Measurements from ENCODE around the gene FOXP4. TPM values are rescaled to one million over a fixed set of nuclear protein-coding genes. Genes with fewer than 3 reads are reported as not detected.
A peak's percentile ranks its signal among the peaks of the same experiment; 100 is the strongest.

The FOXP4 gene
- total RNA-seq, 1 experiment from 2014 or later = 1.6 TPM

DNA sequence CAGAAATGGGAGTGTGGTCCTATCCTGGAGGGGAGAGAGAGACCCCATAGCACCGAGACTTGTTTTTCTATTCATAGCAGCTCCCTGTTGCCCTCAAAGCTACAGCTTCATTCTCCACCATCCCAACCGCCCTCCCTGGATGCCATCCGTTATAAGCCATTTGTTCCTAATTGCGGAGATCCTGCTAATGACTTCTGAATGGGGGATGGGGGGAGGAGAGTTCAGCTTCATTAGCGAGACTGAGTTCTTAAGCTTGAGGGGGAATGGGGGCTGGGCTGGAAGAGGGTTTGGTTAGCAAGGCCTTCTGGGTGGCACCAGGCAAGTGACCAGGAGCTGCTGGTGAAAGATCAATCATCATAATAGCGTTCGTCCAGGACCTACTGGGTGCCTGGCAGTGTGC is 27.1 kb downstream of the FOXP4 start:
- in situ Hi-C loops (cut with HindIII; ENCODE audit: low pct_unique_long_range_greater_than_20kb, low sequenced_read_pairs) = no loop called here
- DNase-seq (ENCODE audit: low read depth) = no peak

DNA sequence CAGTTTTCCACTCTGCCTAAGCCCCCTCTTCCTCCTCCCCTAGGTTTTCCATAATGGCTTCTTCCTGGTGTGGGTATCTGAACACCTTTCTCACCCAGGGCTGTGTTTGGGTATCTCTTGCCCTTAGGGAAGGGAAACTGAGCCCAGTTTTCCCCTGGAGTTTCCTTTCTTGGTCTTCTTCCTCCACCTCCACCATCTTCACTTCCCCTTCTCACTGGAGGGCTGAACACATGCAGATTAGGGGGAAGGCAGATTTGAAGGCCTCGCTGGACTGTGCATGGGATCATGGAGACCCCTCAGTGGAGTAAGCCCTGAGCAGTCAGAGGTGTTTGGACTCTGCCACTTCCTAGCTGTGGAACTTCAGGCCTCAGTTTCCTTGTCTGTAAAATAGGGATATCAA is 27.8 kb downstream of the FOXP4 start:
- in situ Hi-C loops (cut with HindIII; ENCODE audit: low pct_unique_long_range_greater_than_20kb, low sequenced_read_pairs) = no loop called here
- no peak for DNase-seq (ENCODE audit: low read depth)

DNA sequence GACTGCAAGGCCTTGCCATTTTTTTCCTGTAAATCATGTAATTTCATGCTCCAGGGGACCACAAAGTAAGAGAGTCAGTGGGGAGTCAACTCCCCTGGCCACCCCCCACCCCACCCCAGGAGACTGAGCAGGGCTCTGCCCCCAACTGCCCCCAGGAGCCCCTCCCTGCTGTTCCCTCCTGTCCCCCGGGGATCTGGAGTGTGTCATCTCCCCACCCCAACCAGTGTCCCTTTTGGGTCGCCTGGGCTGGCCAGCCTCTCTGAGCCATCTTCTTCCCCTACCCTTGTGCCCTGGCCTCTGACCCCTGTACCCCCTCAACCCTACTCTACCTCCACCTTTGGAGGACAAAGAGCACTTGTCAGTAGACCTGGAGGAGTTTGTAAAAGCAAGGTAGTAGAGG is 29.4 kb downstream of the FOXP4 start:
- in situ Hi-C loops (cut with HindIII; ENCODE audit: low pct_unique_long_range_greater_than_20kb, low sequenced_read_pairs) = no loop called here

DNA sequence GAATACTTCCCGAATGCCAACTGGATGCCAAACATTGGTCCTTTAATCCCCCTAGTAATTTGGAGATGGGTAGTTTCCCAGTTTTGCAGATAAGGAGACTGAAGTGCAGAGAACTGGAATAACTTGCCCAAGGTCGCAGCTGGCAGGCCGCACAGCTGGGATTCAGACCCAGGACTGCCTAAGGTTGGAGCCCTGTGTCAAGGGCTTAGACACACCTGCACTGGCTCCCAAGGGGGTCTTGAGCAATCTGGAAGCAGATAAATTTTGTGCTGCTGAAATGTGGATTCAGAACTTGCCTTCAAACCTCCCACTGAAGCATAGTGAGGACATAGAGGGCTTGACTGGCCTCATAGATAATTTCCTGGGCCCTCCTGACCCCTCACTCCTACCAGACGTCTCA is 30.5 kb downstream of the FOXP4 start:
- in situ Hi-C loops (cut with HindIII; ENCODE audit: low pct_unique_long_range_greater_than_20kb, low sequenced_read_pairs) = no loop called here
- DNase-seq (ENCODE audit: low read depth) = no peak

More for the DNA sequence above, 29.4 kb downstream of the FOXP4 start:
- DNase-seq (ENCODE audit: low read depth) = no peak

DNA sequence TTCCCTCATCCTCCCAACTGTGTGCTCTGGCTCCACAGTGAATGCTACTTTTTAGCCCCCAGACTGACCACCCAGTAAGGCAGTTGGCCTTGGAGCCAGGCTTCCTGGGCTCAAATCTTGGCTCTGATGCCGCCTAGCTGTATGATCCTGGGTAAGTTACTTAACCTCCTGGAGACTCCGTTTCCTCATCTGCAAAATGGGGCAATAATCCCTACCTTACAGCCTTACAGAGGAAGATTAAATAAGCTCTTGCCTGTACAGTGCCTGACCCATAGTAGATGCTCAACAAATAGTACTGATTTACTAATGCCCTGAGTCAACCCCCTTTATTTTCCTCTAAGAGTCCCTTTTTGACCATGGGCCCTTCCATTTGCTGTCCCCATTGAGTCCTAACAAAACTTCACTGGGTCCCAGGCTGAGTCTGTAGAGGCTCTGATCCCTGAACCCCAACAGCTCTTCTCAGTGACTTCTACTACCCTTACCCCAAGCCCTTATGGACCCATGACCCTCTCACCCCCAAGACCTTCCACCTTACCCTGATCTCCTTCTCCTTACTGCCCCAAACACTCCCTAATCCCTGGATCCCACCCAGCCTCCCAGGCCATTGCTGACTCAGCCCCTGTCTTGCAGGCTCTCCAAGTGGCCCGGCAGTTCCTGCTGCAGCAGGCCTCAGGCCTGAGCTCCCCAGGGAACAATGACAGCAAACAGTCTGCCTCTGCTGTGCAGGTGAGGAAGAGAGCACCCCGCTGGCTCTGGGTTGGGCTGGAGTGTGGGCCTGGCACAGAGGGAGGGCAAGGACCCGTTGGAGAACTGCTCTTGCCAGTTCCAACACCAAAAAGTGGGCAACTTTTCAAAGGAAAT is 31.4 kb downstream of the FOXP4 start:
- no peak for DNase-seq (ENCODE audit: low read depth)
- in situ Hi-C loops (cut with HindIII; ENCODE audit: low pct_unique_long_range_greater_than_20kb, low sequenced_read_pairs) = no loop called here

DNA sequence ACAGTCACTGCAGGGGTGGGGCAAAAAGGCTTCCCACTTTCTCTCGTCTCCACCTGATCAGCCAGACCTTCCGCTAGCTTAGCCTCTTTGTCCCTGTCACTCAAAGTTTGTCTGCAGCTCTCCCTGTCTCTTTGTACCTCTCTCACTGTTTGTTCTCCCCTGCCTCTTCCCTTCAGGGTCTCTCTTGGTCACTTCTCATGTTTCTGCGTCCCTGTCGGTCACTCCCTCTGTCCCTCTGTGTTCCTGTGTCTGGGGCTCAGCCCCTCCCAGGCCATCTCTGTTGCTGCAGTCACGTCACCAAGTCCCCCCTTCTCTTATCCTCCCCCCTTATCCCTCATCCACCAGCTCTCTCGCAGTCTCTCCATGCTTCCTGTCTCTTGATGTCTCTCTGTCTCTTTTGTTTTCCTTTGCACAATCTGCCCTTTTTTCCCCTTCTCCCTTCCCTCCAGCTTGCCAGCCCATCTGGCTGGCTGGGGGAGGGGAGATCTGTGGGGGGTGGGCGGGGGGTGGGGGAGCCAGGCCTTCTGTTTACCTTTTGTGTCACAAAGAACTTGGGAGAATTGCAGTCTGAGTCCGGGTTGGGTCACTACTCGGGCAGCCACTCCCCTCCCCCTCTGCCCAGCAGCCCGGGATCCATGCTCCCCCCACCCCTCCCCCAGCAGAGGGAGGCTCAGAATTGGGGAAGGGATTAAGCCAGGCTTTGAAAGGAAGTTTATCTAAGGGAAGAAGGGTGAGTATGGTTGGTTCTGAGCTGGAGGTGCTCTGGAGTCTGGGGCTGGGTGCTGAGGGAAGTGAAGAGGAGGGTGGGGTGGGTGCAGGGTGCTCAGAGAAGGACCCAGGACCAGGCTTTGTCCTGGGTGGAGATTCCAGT is 32.3 kb downstream of the FOXP4 start:
- no peak for DNase-seq (ENCODE audit: low read depth)
- in situ Hi-C loops (cut with HindIII; ENCODE audit: low pct_unique_long_range_greater_than_20kb, low sequenced_read_pairs) = no loop called here

DNA sequence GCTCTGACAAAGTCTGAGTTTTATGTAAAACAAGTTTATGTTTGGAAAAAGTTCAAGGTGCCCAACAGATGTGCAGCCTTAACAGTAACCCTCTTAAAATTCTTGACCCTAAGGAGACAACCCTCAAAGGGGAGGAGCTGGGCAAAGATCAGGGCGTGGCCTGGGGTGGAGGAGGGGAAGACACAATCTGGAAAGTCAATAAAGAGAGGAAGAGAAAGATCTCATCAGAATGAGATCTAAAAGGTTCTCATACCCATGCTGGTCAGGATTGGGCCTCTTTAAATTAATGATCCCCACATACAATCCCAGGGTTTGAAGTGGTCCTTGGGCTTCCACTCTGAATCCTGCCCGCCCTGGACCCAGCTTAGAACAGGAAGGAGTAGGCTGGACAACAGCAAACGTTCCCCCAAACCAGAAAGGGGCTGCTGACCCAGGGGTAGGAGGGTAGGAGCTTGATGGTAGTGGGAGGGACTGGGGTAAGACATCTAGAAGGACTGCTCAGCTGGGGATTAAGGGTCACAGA is 33.0 kb downstream of the FOXP4 start:
- in situ Hi-C loops (cut with HindIII; ENCODE audit: low pct_unique_long_range_greater_than_20kb, low sequenced_read_pairs) = no loop called here
- DNase-seq (ENCODE audit: low read depth) = no peak

DNA sequence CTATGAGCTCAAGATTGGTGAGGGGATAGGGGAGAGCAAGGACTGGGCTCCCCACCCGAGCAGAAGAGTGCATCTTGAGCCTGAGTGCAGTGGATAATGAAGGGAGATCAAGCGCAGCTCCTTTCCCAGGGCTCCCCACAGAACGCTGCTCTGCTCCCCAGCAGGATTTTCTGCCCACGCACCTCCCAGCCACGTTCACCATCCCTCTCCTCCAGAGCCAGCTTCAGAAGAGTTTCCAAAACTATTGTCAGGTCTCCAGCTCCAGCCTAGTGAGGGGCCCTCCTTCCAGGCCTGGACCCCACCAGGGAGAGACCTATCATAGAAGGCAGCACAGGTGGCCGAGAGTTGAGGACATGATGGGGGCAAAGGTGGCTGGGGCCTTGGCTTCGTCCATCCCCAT is 34.5 kb downstream of the FOXP4 start:
- DNase-seq (ENCODE audit: low read depth) = no peak
- in situ Hi-C loops (cut with HindIII; ENCODE audit: low pct_unique_long_range_greater_than_20kb, low sequenced_read_pairs) = no loop called here

DNA sequence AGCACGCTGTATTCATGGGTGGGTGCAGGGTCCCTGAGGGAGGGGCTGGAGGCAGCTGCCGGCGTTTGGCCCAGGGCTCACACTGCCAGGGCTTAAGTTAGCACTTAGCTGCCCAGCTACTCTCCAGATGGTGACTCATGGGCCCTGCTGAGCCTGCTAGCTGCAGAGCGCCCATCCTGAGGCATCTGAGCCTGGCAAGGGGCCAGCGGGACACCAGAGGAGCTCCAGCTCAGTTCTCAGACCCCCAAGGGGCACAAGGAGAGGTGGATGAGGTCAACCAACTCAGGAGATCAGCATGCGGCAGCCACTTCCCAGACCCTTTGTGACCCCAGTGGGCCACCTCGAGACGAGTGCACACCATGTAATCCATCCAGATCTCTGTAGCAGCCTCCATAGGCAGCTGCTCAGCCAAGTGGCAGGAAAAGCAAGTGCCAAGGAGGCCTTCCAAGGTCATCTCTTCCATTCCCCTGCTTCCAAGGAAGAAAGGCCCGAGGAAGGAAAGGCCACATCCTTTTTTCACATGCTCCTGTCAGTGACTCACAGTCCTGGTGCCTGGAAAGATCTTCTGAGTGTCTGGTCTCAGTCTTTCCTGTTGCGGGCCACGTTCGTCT is 35.3 kb downstream of the FOXP4 start:
- in situ Hi-C loops (cut with HindIII; ENCODE audit: low pct_unique_long_range_greater_than_20kb, low sequenced_read_pairs) = no loop called here

DNA sequence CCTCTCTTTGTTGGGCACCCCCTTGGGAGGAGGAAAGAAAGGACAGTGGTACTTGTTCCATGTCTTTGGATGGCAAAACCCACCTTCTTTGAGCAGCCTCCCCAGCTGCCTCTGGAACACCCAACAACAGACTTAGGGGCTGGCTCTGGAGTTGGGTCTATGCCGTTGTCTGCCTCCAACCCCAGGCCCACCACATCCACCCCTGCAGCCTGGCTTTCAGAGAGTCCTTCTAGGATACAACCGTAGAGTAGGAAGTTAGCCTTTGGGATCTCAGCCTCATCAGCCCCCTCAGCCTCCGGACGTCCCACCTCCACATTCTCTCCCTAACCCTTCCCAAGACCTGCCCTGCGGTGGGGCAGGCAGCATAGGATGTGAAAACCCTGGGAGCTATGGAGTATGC is 36.4 kb downstream of the FOXP4 start:
- in situ Hi-C loops (cut with HindIII; ENCODE audit: low pct_unique_long_range_greater_than_20kb, low sequenced_read_pairs) = no loop called here
- no peak for DNase-seq (ENCODE audit: low read depth)

More for the DNA sequence above, 35.3 kb downstream of the FOXP4 start:
- DNase-seq (ENCODE audit: low read depth) = peak; percentile 44

DNA sequence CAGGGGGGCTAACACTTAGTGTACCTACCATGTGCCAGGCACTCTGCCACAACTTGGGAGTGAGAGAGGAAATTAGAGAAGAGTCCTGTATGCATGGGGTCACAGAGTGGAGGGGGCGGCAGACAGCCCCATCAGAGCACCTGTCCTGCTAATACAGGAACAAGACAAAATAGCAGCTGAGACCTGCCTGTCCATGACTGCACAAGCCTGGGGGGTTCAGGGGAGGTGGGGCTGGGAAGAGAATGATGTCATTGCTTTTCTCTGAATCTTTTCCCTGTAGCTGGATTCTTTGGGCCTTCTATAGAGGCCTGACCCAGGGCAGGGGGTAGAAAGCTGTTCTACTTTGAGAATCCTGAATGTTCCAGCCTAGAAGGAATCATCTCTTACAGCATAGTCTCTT is 37.4 kb downstream of the FOXP4 start:
- in situ Hi-C loops (cut with HindIII; ENCODE audit: low pct_unique_long_range_greater_than_20kb, low sequenced_read_pairs) = no loop called here
- DNase-seq (ENCODE audit: low read depth) = no peak

DNA sequence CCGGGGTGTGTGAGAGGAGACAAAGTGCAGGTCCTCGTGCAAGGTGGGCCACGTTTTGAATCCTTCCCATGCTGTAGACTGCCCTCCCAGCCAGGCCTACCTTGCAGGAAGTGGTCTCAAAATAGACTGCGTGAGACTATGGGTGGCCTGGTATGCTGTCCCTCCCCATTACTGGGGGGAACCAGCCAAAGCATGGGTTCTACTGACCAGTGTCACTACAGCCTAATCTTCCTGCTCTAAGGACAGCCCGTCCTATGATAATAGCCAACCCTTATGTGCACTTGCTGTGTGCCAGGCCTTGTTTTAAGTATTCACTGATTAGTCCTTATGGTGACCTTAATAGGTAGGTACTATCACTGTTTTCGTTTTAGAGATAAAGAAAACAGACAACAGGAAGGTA is 38.0 kb downstream of the FOXP4 start:
- DNase-seq (ENCODE audit: low read depth) = no peak
- in situ Hi-C loops (cut with HindIII; ENCODE audit: low pct_unique_long_range_greater_than_20kb, low sequenced_read_pairs) = no loop called here

DNA sequence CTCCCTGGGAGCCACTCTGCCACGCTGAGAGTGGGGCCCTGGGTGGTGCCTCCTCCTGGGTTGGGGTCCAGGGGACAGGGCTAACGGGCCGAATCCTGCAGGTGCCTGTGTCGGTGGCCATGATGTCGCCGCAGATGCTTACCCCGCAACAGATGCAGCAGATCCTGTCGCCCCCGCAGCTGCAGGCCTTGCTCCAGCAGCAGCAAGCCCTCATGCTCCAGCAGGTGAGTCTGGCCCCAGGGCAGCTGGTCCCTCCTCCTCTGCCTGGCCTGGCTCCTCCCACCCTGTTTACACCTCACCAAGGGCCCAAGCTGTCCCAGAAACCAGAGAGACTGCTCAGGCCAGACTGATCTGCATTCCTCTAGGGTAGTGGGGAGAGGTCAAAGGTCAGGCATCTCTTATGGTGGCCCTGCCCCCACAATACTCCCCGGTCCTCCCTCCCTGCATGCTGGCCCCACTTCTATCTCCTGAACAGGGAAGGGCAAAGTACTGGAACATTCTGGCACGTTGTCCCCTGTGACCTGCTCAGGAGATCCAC is 38.6 kb downstream of the FOXP4 start:
- no peak for DNase-seq (ENCODE audit: low read depth)
- in situ Hi-C loops (cut with HindIII; ENCODE audit: low pct_unique_long_range_greater_than_20kb, low sequenced_read_pairs) = no loop called here

DNA sequence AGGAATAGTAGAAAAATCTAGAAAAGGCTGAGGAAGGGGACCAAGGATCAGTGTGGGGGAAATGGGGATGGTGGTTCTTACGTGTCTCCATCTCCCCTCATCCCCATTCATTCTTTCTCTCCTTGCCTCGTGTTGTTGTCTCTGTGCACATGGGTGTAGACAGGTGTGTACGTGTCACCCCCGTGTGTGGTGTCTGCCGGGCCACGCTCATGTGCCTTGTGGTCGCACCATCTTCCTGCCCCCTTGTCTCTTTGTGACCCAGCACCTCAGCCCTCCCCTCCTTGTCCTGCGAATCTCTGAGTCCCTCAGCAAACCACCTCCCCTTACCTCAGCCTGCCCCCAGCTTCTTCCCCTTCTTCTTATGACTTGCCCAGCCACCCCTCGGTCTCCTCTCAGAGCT is 39.4 kb downstream of the FOXP4 start:
- DNase-seq (ENCODE audit: low read depth) = no peak
- in situ Hi-C loops (cut with HindIII; ENCODE audit: low pct_unique_long_range_greater_than_20kb, low sequenced_read_pairs) = no loop called here

DNA sequence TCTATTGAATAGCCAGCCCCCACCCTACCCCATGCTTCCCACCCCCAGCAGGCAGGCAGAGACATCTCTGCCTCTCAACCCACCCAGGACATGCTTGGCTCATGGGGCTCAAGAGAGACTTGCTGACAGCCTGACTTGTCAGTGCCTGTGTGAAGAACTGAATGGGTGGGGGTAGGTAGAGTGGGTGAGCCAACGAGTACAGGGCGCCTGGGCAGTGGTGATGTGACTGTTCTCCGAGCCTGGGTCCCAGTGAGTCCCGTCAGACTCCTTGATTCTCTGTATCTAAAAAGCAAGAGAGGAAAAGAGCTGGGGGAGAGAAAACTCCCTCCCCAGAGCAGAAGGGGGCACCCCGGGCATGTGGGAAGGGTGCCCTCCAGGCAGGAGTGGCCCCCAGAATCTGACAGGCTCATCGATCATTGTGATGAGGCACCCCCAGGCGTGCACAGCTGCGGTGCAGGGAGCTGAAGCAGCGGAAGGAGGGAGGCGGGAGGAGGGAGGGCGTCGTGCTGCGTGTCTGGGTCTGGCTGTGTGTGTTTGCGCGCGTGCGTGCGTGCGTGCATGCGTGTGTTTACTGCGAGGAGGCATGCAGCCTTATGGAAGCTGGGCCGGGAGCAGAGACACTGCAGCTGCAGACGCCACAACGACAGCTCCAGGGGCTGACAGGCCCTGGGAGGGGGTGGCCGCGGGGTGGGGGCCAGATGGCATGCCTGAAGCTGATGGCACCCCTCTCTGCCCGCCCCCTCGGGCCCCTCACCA is 40.2 kb downstream of the FOXP4 start:
- in situ Hi-C loops (cut with HindIII; ENCODE audit: low pct_unique_long_range_greater_than_20kb, low sequenced_read_pairs) = no loop called here
- DNase-seq (ENCODE audit: low read depth) = no peak

DNA sequence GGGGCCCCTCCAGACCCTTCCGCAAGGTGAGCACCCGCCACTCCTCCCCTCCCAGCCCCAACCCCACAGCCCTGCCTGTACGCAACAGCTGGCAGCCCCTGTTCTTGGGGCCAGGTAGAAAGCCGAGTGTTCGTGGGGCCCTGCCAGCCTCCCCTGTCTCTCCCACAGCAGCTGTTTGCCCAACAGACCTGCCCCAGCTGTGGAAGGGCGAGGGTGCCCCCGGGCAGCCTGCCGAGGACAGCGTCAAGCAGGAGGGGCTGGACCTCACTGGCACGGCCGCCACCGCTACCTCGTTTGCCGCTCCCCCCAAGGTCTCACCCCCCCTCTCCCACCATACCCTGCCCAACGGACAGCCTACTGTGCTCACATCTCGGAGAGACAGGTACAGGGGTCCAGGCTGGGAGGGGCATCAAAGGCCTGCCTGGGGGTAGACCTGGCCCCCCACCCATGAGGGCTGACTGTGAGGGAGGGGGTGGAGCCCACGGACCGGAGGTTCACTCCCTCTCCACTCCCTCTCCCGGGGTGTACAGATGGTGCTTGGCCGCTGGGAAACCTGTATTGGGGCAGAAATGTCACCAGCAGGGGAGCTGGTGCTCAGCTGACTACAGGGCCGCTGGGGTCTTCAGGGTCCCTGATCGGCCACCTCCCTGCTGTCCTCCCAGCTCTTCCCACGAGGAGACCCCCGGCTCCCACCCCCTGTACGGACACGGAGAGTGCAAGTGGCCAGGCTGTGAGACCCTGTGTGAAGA is 41.1 kb downstream of the FOXP4 start:
- in situ Hi-C loops (cut with HindIII; ENCODE audit: low pct_unique_long_range_greater_than_20kb, low sequenced_read_pairs) = no loop called here
- DNase-seq (ENCODE audit: low read depth) = no peak

DNA sequence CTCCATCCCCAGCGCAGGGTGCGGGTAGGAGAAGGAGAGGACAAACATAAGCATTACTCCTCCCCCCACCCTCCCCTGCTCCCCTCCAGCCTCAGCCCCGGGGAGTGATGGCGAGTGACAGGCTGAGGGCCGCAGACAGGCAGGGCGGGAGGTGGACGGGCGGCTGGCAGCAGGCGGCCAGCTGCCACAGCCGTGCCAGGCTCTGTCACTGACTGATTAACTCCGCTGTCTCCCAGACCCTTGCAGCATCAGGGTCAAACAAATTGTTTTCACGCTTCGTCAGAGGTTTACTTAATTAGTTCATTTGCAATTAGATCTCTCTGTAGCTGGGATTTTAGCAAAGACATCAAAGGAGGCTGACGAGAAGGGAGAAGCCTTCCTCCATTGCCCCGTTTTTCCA is 41.9 kb downstream of the FOXP4 start:
- in situ Hi-C loops (cut with HindIII; ENCODE audit: low pct_unique_long_range_greater_than_20kb, low sequenced_read_pairs) = no loop called here
- DNase-seq (ENCODE audit: low read depth) = no peak

Data from Caki2 (cell line).